Left lung (tissue), 10 donors: ENCODE measurements around the gene GPNMB. TPM values are rescaled to one million over a fixed set of nuclear protein-coding genes. Genes with fewer than 3 reads are reported as not detected.

Experiments used
- ATAC-seq: fragments of 200-7000 bp; cut with Tn5 transposase; one replicate; pipeline ENCODE4 v1.9.1; 2020; ENCODE audit warnings: moderate library complexity
- DNase-seq, 4 donors: peaks; one replicate each; pipeline ENCODE4 v3.0.0-alpha.2; 2013 to 2020
- H3K27ac ChIP-seq, 2 donors: fragments of 200-600 bp; sonication (generic) in 1 of 2; one replicate each; pipeline versions ENCODE4 v1.5.0 to v1.8.0; 2020 to 2021
- H3K27me3 ChIP-seq, 2 donors: fragments of 200-600 bp; sonication (generic) in 1 of 2; one replicate each; pipeline versions ENCODE4 v1.5.0 to v1.8.0; 2020 to 2021
- H3K36me3 ChIP-seq, 2 donors: fragments of 200-600 bp; sonication (generic) in 1 of 2; one replicate each; pipeline versions ENCODE4 v1.5.0 to v1.8.0; 2020 to 2021
- H3K4me1 ChIP-seq, 2 donors: fragments of 200-600 bp; one replicate each; pipeline ENCODE4 v1.8.0; 2021
- H3K4me3 ChIP-seq, 2 donors: fragments of 200-600 bp; sonication (generic) in 1 of 2; one replicate each; pipeline versions ENCODE4 v1.5.0 to v1.8.0; 2020 to 2021; ENCODE audit warnings: mild to moderate bottlenecking in 1 of 2
- H3K9me3 ChIP-seq, 2 donors: fragments of 200-600 bp; sonication (generic) in 1 of 2; one replicate each; pipeline versions ENCODE4 v1.5.0 to v1.8.0; 2020 to 2021
- CTCF ChIP-seq, 2 donors: fragments of 200-600 bp; sonication (generic) in 1 of 2; IDR thresholded peaks; one replicate each; pipeline versions ENCODE4 v1.5.0 to v1.8.0; 2021; ENCODE audit warnings: antibody characterized with exemption in 2 of 2
- intact Hi-C, 2 donors: fragments of 100-400 bp; cut with DNase I; formaldehyde crosslinking; loops; one replicate each; pipeline versions ENCODE4 v1.11.2 to v1.14.2; 2022
- polyA plus RNA-seq, 6 donors: library from polyadenylated mRNA; unstranded; fragments of 120-200 nt; gene quantifications; one replicate each; pipeline ENCODE4 v1.2.1, GENCODE V29; 2013; ENCODE audit not compliant: insufficient read length in 6 of 6
- total RNA-seq, 2 donors: library from RNA; stranded (reverse); fragmentation: NEBNext Ultra II Directional; extraction: Animal tissue kit (Norgen Biotek cat#: 25700); gene quantifications; one replicate each; pipeline ENCODE4 v1.2.1, GENCODE V29; 2021
- donor health status: DM: no; HTN: yes; CAD: no.
- donor health status: DM: no; HTN: no; CAD: no.

Gene GPNMB
- total and polyA plus RNA-seq, 8 donors = 2.0 to 290 (median 3.8) TPM

DNA sequence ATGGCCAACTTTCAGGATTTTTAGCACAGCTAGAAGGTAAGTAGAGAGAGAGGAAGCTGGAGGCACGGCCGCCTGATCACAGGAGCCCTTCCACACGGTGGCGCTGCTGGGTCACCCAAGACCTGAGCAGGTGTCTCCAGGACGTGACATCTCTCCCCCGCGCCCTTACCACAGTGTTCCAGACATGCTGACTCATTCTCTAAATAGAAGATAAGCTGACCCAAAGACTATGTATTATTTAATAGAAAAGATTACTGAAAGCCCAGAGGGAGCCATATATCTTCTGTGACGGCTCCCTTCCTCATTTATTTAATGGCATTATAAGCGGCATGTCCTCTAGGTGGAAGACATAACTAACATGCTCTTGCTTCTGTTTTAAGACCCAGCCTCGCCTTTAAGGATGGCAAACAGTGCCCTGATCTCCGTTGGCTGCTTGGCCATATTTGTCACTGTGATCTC is 26.6 kb downstream of the GPNMB start:
- Histone ChIP-seq H3K36me3 (no peaks in the 10 kb centered on the region), H3K27me3 (peaks cover 0 to 12% of the 10 kb centered on the region in 2 donors), H3K27ac (no peak overlapping the region), H3K4me3 (no peak overlapping the region), H3K4me1 (peaks cover 4 to 6% of the 10 kb centered on the region in 2 donors), H3K9me3 (no peaks in the 10 kb centered on the region)
- ATAC-seq (peak; percentile 99), DNase-seq (peak; percentile 37 to 96 (median 88))
- intact Hi-C loops = no loop called here
- TF ChIP-seq CTCF (IDR thresholded peaks at IDR 0.05) = peak; percentile 77 to 82

DNA sequence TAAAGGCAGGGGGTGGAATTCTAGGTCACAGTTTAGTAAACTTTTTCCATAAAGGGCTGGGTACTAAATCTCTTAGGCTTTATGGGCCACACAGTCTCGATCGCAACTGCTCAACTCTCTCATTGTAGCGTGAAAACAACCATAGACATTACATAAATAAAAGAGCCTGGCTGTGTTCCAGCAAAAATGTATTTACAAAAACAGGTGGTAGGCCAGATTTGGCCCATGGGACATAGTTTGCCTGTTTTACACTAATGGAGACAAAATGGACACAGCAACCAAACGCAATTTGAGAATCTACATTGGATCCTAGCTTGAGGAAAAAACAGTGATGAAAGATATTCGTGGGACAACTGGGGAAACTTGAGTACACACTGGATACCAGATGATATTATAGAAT is 29.3 kb downstream of the GPNMB start:
- no peaks in the 10 kb centered on the region for H3K9me3 ChIP-seq
- intact Hi-C loops = no loop called here
- H3K4me1 ChIP-seq = peaks cover 4 to 6% of the 10 kb centered on the region in 2 donors
- TF ChIP-seq CTCF (IDR thresholded peaks at IDR 0.05) = no peak
- no peak overlapping the region for H3K4me3 ChIP-seq
- ATAC-seq = no peak
- DNase-seq = no peak
- H3K27me3 ChIP-seq = peaks cover 0 to 12% of the 10 kb centered on the region in 2 donors
- H3K27ac ChIP-seq = no peak overlapping the region
- H3K36me3 ChIP-seq = no peaks in the 10 kb centered on the region

- intact Hi-C loops = no loop called here
- H3K9me3 ChIP-seq = no peaks in the 10 kb centered on the region
- DNase-seq (no peak), ATAC-seq (no peak)
- H3K27ac ChIP-seq = no peak overlapping the region
- no peaks in the 10 kb centered on the region for H3K36me3 ChIP-seq
- H3K27me3 ChIP-seq = peaks cover 0 to 10% of the 10 kb centered on the region in 2 donors
- no peak for TF ChIP-seq CTCF (IDR thresholded peaks at IDR 0.05)
- H3K4me1 ChIP-seq = peaks cover 4 to 6% of the 10 kb centered on the region in 2 donors
- H3K4me3 ChIP-seq = no peak overlapping the region
Observed at GRCh38 chr7:23276376-23276775, 29.8 kb downstream of the GPNMB start.

DNA sequence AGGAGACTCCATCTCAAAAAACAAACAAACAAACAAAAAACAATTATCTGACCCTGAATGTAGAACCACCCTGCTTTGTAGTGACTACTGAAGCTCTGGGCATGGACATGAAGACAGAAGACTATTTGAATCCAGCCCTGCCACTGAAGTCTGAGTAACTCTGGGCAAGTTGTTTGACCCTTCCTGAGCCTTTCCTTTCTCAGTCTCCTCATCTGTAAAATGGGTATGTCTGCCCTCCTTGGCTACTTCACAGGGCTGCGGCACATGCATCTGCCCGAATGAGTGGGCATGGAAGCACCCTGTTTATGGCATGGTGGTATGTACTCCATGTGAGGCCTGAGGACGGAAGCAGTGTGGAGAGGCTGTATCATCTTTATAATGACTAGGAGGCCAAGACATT is 30.4 kb downstream of the GPNMB start:
- ATAC-seq (no peak), DNase-seq (no peak)
- Histone ChIP-seq H3K27ac (no peak overlapping the region), H3K4me1 (peaks cover 4 to 6% of the 10 kb centered on the region in 2 donors), H3K4me3 (no peak overlapping the region), H3K9me3 (no peaks in the 10 kb centered on the region), H3K36me3 (no peaks in the 10 kb centered on the region), H3K27me3 (peaks cover 0 to 5% of the 10 kb centered on the region in 2 donors)
- TF ChIP-seq CTCF (IDR thresholded peaks at IDR 0.05) = no peak
- intact Hi-C loops = no loop called here

GRCh38 chr7:23277359-23277989 is 30.9 kb downstream of the GPNMB start:
- Histone ChIP-seq H3K27me3 (peaks cover 0 to 4% of the 10 kb centered on the region in 2 donors), H3K4me1 (peaks cover 4 to 6% of the 10 kb centered on the region in 2 donors), H3K36me3 (no peaks in the 10 kb centered on the region), H3K9me3 (no peaks in the 10 kb centered on the region), H3K27ac (no peak overlapping the region), H3K4me3 (no peak overlapping the region)
- intact Hi-C loops = no loop called here
- peak in 2 of 4 donors; percentile 56 to 76 for DNase-seq
- peak; percentile 59 to 70 for TF ChIP-seq CTCF (IDR thresholded peaks at IDR 0.05)
- ATAC-seq = peak; percentile 78
